Parathyroid adenoma (tissue), 2 donors: Measurements from ENCODE around the gene TUBB3.

Experiments used
- H2AFZ ChIP-seq: fragments of 300-600 bp; sonication (generic); one replicate; pipeline ENCODE4 v1.7.0; 2017; ENCODE audit warnings: antibody characterized with exemption, mild to moderate bottlenecking
- H3K27ac ChIP-seq: fragments of 300-600 bp; sonication (generic); one replicate; pipeline ENCODE4 v1.7.0; 2017
- H3K27me3 ChIP-seq: fragments of 300-600 bp; sonication (generic); one replicate; pipeline ENCODE4 v1.7.0; 2017; ENCODE audit warnings: low read length; ENCODE audit not compliant: control insufficient read depth, insufficient read depth
- H3K36me3 ChIP-seq: fragments of 300-600 bp; sonication (generic); one replicate; pipeline ENCODE4 v1.7.0; 2017; ENCODE audit warnings: low read length; ENCODE audit not compliant: control insufficient read depth, insufficient read depth
- H3K4me1 ChIP-seq: fragments of 300-600 bp; sonication (generic); one replicate; pipeline ENCODE4 v1.7.0; 2017; ENCODE audit warnings: control low read depth
- H3K4me2 ChIP-seq: fragments of 300-600 bp; sonication (generic); one replicate; pipeline ENCODE4 v1.7.0; 2017; ENCODE audit warnings: low read length
- H3K4me3 ChIP-seq: fragments of 300-600 bp; sonication (generic); one replicate; pipeline ENCODE4 v1.7.0; 2017; ENCODE audit warnings: low read depth, low read length
- H3K79me2 ChIP-seq: fragments of 300-600 bp; sonication (generic); one replicate; pipeline ENCODE4 v1.7.0; 2017; ENCODE audit warnings: control low read depth
- H3K9ac ChIP-seq: fragments of 300-600 bp; sonication (generic); one replicate; pipeline ENCODE4 v1.7.0; 2017; ENCODE audit warnings: mild to moderate bottlenecking
- H3K9me3 ChIP-seq: fragments of 300-600 bp; sonication (generic); one replicate; pipeline ENCODE4 v1.7.0; 2017; ENCODE audit warnings: low read length; ENCODE audit not compliant: control insufficient read depth
- CTCF ChIP-seq: fragments of 300-600 bp; sonication (generic); IDR thresholded peaks from one replicate; pipeline ENCODE4 v1.7.0; 2017; ENCODE audit warnings: antibody characterized with exemption, mild to moderate bottlenecking
- donor health status: primary hyperparathyroidism.

TUBB3 gene

GRCh38 chr16:89895482-89896250, 27.5 kb upstream of the TUBB3 start:
- no peak overlapping the region for H2AFZ ChIP-seq
- H3K9ac ChIP-seq, result no peak overlapping the region
- H3K4me3 ChIP-seq, result no peak overlapping the region
- H3K27ac ChIP-seq, result no peak overlapping the region
- no peak for TF ChIP-seq CTCF
- peaks cover 26% of the 10 kb centered on the region for H3K79me2 ChIP-seq
- no peaks in the 10 kb centered on the region for H3K36me3 ChIP-seq
- no peaks in the 10 kb centered on the region for H3K27me3 ChIP-seq
- H3K9me3 ChIP-seq, result no peaks in the 10 kb centered on the region
- H3K4me1 ChIP-seq, result no peaks in the 10 kb centered on the region
- H3K4me2 ChIP-seq, result no peak overlapping the region

GRCh38 chr16:89897204-89897603, 25.9 kb upstream of the TUBB3 start:
- no peak for TF ChIP-seq CTCF

GRCh38 chr16:89898201-89898967, 24.8 kb upstream of the TUBB3 start:
- Histone ChIP-seq H3K4me1 (no peaks in the 10 kb centered on the region), H3K9me3 (no peaks in the 10 kb centered on the region), H2AFZ (no peak overlapping the region), H3K79me2 (peaks cover 16% of the 10 kb centered on the region), H3K36me3 (no peaks in the 10 kb centered on the region), H3K27ac (no peak overlapping the region), H3K9ac (no peak overlapping the region), H3K4me2 (no peak overlapping the region), H3K27me3 (no peaks in the 10 kb centered on the region), H3K4me3 (no peak overlapping the region)
- no peak for TF ChIP-seq CTCF

More at GRCh38 chr16:89897204-89897603, 25.9 kb upstream of the TUBB3 start:
- Histone ChIP-seq H3K36me3 (no peaks in the 10 kb centered on the region), H3K27me3 (no peaks in the 10 kb centered on the region), H3K79me2 (peaks cover 16% of the 10 kb centered on the region), H3K4me1 (no peaks in the 10 kb centered on the region), H3K9ac (no peak overlapping the region), H3K9me3 (no peaks in the 10 kb centered on the region), H3K27ac (no peak overlapping the region), H3K4me2 (no peak overlapping the region), H3K4me3 (no peak overlapping the region), H2AFZ (no peak overlapping the region)

- Histone ChIP-seq H3K9me3 (no peaks in the 10 kb centered on the region), H3K4me1 (no peaks in the 10 kb centered on the region), H2AFZ (no peak overlapping the region)
These were observed 23.2 kb upstream of the TUBB3 start for GRCh38 chr16:89899879-89900481.

More at GRCh38 chr16:89899879-89900481, 23.2 kb upstream of the TUBB3 start:
- Histone ChIP-seq H3K27ac (no peak overlapping the region), H3K9ac (no peak overlapping the region), H3K4me2 (no peak overlapping the region), H3K36me3 (no peaks in the 10 kb centered on the region), H3K27me3 (no peaks in the 10 kb centered on the region), H3K4me3 (no peak overlapping the region), H3K79me2 (peaks cover 14% of the 10 kb centered on the region)
- no peak for TF ChIP-seq CTCF
